HepG2 (cell line): ENCODE data around the gene HBEGF. TPM values are rescaled to one million over a fixed set of nuclear protein-coding genes. Genes with fewer than 3 reads are reported as not detected.

Experiments
- ATAC-seq: fragments of 200-7000 bp; cut with Tn5 transposase; 3 replicates; pipeline ENCODE4 v1.9.1; 2020; ENCODE audit warnings: mild to moderate bottlenecking, moderate library complexity
- BruUV-seq: library from RNA; stranded (reverse); fragments of 400-500 nt; replicated peaks from 2 replicates; lab custom pipeline; 2021; lab: Mats Ljungman, UMichigan
- CTCF ChIA-PET: fragments of 300-600 bp; formaldehyde crosslinking; extraction: SDS; loops from one replicate; lab custom pipeline; 2021; ENCODE audit warnings: low total read pairs, inconsistent platforms, low intra/inter-chr PET ratio; lab: Yijun Ruan, JAX
- POLR2A ChIA-PET: fragments of 350-600 bp; sonication (Branson Sonifier 250); formaldehyde crosslinking; loops from one replicate; lab custom pipeline; 2020; ENCODE audit warnings: antibody characterized with exemption, inconsistent platforms; lab: Yijun Ruan, JAX
- DNase-seq: peaks from one replicate; pipeline ENCODE4 v3.0.0-alpha.2; 2015; ENCODE audit warnings: low spot score
- FAIRE-seq: peaks from 3 replicates; lab custom pipeline; 2011; peaks lifted over from hg19 to GRCh38; lab: Jason Lieb, UNC
- H2AFZ ChIP-seq: one replicate; pipeline ENCODE4 v1.6.1; 2011; ENCODE audit warnings: low read length, inconsistent platforms
- H3K27ac ChIP-seq: fragments of 300-600 bp; 3 replicates; pipeline ENCODE4 v1.8.0; 2011; ENCODE audit warnings: mixed run types, mild to moderate bottlenecking, mixed read lengths, low read length, inconsistent platforms; ENCODE audit not compliant: insufficient read depth; ENCODE audit errors: extremely low read length
- H3K27me3 ChIP-seq, 2 experiments: fragments of 200-600 bp in 1 of 2; 2 replicates in 1 of 2; 3 replicates in 1 of 2; pipeline versions ENCODE4 v1.6.0 to v1.8.0; 2011; ENCODE audit warnings: low read length in 2 of 2, mild to moderate bottlenecking in 2 of 2, moderate library complexity in 2 of 2, inconsistent platforms in 1 of 2; ENCODE audit not compliant: insufficient read depth in 2 of 2, control insufficient read depth in 1 of 2
- H3K36me3 ChIP-seq, 2 experiments: fragments of 200-600 bp in 1 of 2; replicated peaks in 1 of 2; 2 replicates in 1 of 2; 3 replicates in 1 of 2; pipeline versions ENCODE4 v1.5.1 to v1.8.0; 2011; ENCODE audit warnings: low read length in 2 of 2, inconsistent platforms in 1 of 2; ENCODE audit not compliant: insufficient read depth in 2 of 2, control insufficient read depth in 1 of 2
- H3K4me1 ChIP-seq: 2 replicates; pipeline ENCODE4 v1.5.1; 2012; ENCODE audit warnings: low read length, inconsistent platforms; ENCODE audit not compliant: insufficient read depth
- H3K4me2 ChIP-seq: 2 replicates; pipeline ENCODE4 v1.6.0; 2011; ENCODE audit warnings: low read depth, low read length, inconsistent platforms
- H3K4me3 ChIP-seq, 3 experiments: fragments of 200-600 bp in 1 of 3; sonication (generic), shearing (Covaris generic) in 1 of 3; replicated peaks in 1 of 3; 2 replicates each; pipeline ENCODE4 v1.5.1; 2011 to 2016; ENCODE audit warnings: low read length in 3 of 3, inconsistent platforms in 2 of 3, low read depth in 2 of 3, mild to moderate bottlenecking in 2 of 3, control low read depth in 1 of 3, mixed read lengths in 1 of 3; ENCODE audit not compliant: insufficient read depth in 1 of 3
- H3K79me2 ChIP-seq: one replicate; pipeline ENCODE4 v1.6.1; 2011; ENCODE audit warnings: low read length, inconsistent platforms; ENCODE audit not compliant: insufficient read depth
- H3K9ac ChIP-seq: 2 replicates; pipeline ENCODE4 v1.6.0; 2011; ENCODE audit warnings: mild to moderate bottlenecking, low read depth, low read length, inconsistent platforms; ENCODE audit not compliant: insufficient read depth
- H3K9me3 ChIP-seq: 2 replicates; pipeline ENCODE4 v1.5.1; 2012; ENCODE audit warnings: mild to moderate bottlenecking, low read length
- H4K20me1 ChIP-seq: 2 replicates; pipeline ENCODE4 v1.6.0; 2011; ENCODE audit warnings: inconsistent platforms, mild to moderate bottlenecking, low read length, moderate library complexity; ENCODE audit not compliant: insufficient read depth
- HMG20A ChIP-seq: IDR thresholded peaks from 2 replicates; pipeline ENCODE4 v1.6.1; 2016; ENCODE audit warnings: borderline replicate concordance
- KLF16 ChIP-seq, 2 experiments: sonication (generic) in 1 of 2; formaldehyde crosslinking in 1 of 2; IDR thresholded peaks; 2 replicates each; pipeline versions ENCODE4 v1.6.1 to v1.8.0; 2016 to 2023; ENCODE audit warnings: missing genetic modification reagents in 2 of 2, missing compliant biosample characterization in 1 of 2
- MED13 ChIP-seq: sonication (generic); formaldehyde crosslinking; IDR thresholded peaks from 2 replicates; pipeline ENCODE4 v1.5.0; 2020; ENCODE audit warnings: missing genetic modification reagents
- PAWR ChIP-seq: sonication (generic); formaldehyde crosslinking; IDR thresholded peaks from 2 replicates; pipeline ENCODE4 v1.4.0; 2020; ENCODE audit warnings: missing genetic modification reagents, mild to moderate bottlenecking, borderline replicate concordance
- SIN3B ChIP-seq: fragments of 150-350 bp; IDR thresholded peaks from 2 replicates; pipeline ENCODE4 v1.6.1; 2014; ENCODE audit warnings: low read length
- THAP11 ChIP-seq: IDR thresholded peaks from 2 replicates; pipeline ENCODE4 v1.6.1; 2016; ENCODE audit warnings: missing biosample characterization, missing genetic modification reagents
- ZBTB7B ChIP-seq: sonication (generic); formaldehyde crosslinking; IDR thresholded peaks from 2 replicates; pipeline ENCODE4 v1.4.0; 2020; ENCODE audit warnings: missing genetic modification reagents
- ZIK1 ChIP-seq: sonication (generic); formaldehyde crosslinking; IDR thresholded peaks from 2 replicates; pipeline ENCODE4 v1.5.0; 2020; ENCODE audit warnings: mild to moderate bottlenecking, low read depth, missing genetic modification reagents, borderline replicate concordance
- ZNF619 ChIP-seq: sonication (generic); formaldehyde crosslinking; IDR thresholded peaks from 2 replicates; pipeline ENCODE4 v1.4.0; 2020; ENCODE audit warnings: mild to moderate bottlenecking, missing genetic modification reagents
- WGBS: methylation state at CpG from one replicate; pipeline ENCODE4 v1.1.6; 2017; ENCODE audit warnings: low lambda C conversion rate; 5-methylcytosine and 5-hydroxymethylcytosine counted together
- in situ Hi-C: cut with HindIII; loops from 2 replicates; pipeline ENCODE4 v1.10.0; 2017; ENCODE audit warnings: low pct_unique_long_range_greater_than_20kb; ENCODE audit not compliant: extremely low pct_ligation_motif_present
- intact Hi-C: fragments of 100-400 bp; cut with micrococcal nuclease; formaldehyde crosslinking; loops from one replicate; pipeline ENCODE4 v1.10.0; 2022; ENCODE audit not compliant: unreplicated experiment
- polyA plus RNA-seq, 8 experiments: library from polyadenylated mRNA; depleted of rRNA in 3 of 8; stranded (reverse) in 7 of 8; unstranded in 1 of 8; fragments of >200 nt; fragmentation: Illumina TruSeq in 4 of 8; extraction: Trizol in 4 of 8; gene quantifications; 2 replicates each; pipeline versions ENCODE4 v1.2.1 to v1.2.3, GENCODE V29; 2011 to 2016; ENCODE audit warnings: low read depth in 4 of 8, missing spikeins in 1 of 8, mixed read lengths in 1 of 8; ENCODE audit not compliant: insufficient read depth in 1 of 8
- total RNA-seq, 5 experiments: library from RNA; depleted of rRNA; stranded (reverse); fragments of >200 nt; fragmentation: Illumina TruSeq; extraction: Trizol; gene quantifications; 2 replicates each; pipeline ENCODE4 v1.2.3, GENCODE V29; 2016; ENCODE audit warnings: low read depth in 1 of 5
- TF ChIP-seq, protein P1 (sequence below): IDR thresholded peaks from 2 replicates; pipeline ENCODE4 v1.6.1; 2016; ENCODE audit warnings: missing biosample characterization, missing genetic modification reagents, low read depth

HBEGF gene
- total and polyA plus RNA-seq, 2 of the 13 experiments (the other 11 are each of a cell fraction or from before 2014, with no cell fraction given) = 1.7 to 5.0 TPM

DNA sequence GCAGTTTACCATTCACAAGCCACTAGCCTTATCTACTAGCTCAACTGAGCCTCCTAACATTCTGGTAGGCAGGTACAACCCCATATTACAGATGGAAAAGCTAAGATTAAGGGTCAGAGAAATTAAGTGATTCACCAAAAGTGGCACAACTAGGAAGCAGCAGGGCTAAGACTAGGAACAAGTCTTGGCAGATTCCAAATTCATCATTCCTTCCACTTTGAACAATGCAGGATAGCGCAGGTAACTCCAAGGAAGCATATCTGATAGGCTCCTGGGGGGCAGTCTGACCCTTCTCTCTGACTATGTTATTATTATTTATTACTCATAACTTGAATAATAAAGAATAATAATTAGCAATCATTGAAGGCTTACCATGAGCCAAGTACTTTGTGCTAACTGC is 8.5 kb downstream of the HBEGF start:
- no peaks in the 10 kb centered on the region for H3K9me3 ChIP-seq
- ChIA-PET CTCF (no interaction called here), POLR2A (interaction anchor here (2.2 to 3.3 kb wide), 2 partner anchors 9 to 35 kb away, joined by 10 to 12 read pairs; partner anchors contain the start of genes HBEGF and PFDN1)
- no peaks in the 10 kb centered on the region for H3K79me2 ChIP-seq
- no peak overlapping the region for H3K27ac ChIP-seq
- H3K36me3 ChIP-seq = peaks cover 0 to 8% of the 10 kb centered on the region in 2 experiments; a peak in 4 of 5 replicates
- H3K4me1 ChIP-seq = peaks cover 23% of the 10 kb centered on the region
- no peaks in the 10 kb centered on the region for H3K27me3 ChIP-seq
- WGBS = 95% methylated on average over 1 of the region's 1 CpG
- no peak for DNase-seq
- H4K20me1 ChIP-seq = no peaks in the 10 kb centered on the region
- TF ChIP-seq THAP11 (CRISPR knock-in tag) (no peak), KLF16 (CRISPR knock-in tag; IDR thresholded peaks at IDR 0.05) (no peak), ZNF619 (CRISPR knock-in tag) (no peak), MED13 (CRISPR knock-in tag) (no peak), PAWR (CRISPR knock-in tag) (no peak), ZBTB7B (CRISPR knock-in tag) (no peak), ZIK1 (CRISPR knock-in tag) (no peak), HMG20A (no peak), SIN3B (no peak)
- TF ChIP-seq, protein P1, sequence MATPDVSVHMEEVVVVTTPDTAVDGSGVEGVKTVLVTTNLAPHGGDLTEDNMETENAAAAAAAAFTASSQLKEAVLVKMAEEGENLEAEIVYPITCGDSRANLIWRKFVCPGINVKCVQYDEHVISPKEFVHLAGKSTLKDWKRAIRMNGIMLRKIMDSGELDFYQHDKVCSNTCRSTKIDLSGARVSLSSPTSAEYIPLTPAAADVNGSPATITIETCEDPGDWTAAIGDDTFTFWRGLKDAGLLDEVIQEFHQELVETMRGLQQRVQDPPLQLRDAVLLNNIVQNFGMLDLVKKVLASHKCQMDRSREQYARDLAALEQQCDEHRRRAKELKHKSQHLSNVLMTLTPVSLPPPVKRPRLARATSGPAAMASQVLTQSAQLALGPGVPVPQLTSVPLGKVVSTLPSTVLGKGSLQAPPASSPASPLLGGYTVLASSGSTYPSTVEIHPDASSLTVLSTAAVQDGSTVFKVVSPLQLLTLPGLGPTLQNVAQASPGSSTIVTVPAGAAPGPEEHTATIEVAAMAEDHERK (CRISPR knock-in tag) = no peak
- no peak overlapping the region for H3K4me3 ChIP-seq
- no peak overlapping the region for H2AFZ ChIP-seq
- intact Hi-C loops (no loop called here), in situ Hi-C loops (no loop called here)
- H3K4me2 ChIP-seq = no peak overlapping the region
- BruUV-seq = no TSS peak
- no peak overlapping the region for H3K9ac ChIP-seq
- FAIRE-seq = no peak
- ATAC-seq = no peak
